Measurements from ENCODE around the gene CLSTN2. TPM values are rescaled to one million over a fixed set of nuclear protein-coding genes. Genes with fewer than 3 reads are reported as not detected.

CLSTN2 gene
- total RNA-seq, 4 donors from 2014 or later, result 13.4 to 21.3 (median 19.4) TPM

DNA sequence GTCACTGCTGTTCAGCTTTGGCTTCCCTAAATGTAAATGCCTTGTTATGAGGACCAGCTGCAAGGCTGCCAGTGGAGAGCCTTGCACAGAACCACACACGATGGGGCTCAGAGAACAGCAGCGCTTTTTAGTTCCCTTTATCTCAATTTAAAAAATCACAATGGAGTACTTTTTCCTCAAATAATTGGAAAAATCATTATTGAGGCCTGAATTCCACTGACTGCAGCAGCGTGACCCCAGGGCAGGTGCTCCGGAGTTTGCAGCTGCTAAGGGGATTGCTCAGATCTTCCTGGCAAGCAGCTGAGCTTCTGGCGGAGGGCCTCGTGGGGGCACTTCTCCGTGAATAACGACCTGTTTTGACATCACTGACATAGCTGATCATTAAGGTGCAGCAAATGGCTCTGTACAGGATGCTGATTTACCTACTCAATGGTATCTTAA is 497.3 kb downstream of the CLSTN2 start:
- no peak for DNase-seq (ENCODE audit: low spot score in 2 of 2)
- no peak overlapping the region for H3K4me3 ChIP-seq
- no peaks in the 10 kb centered on the region for H3K9me3 ChIP-seq
- no peak overlapping the region for H3K27ac ChIP-seq
- peaks cover 0 to 9% (median 0%) of the 10 kb centered on the region in 4 donors for H3K4me1 ChIP-seq
- TF ChIP-seq POLR2A (IDR thresholded peaks at IDR 0.05) (no peak), CTCF (IDR thresholded peaks at IDR 0.05) (no peak), EP300 (IDR thresholded peaks at IDR 0.05) (no peak)
- WGBS, 2 donors, result 34 to 47% methylated on average over 8 of the region's 8 CpGs
- H3K36me3 ChIP-seq, result no peaks in the 10 kb centered on the region
- H3K27me3 ChIP-seq, result no peaks in the 10 kb centered on the region

DNA sequence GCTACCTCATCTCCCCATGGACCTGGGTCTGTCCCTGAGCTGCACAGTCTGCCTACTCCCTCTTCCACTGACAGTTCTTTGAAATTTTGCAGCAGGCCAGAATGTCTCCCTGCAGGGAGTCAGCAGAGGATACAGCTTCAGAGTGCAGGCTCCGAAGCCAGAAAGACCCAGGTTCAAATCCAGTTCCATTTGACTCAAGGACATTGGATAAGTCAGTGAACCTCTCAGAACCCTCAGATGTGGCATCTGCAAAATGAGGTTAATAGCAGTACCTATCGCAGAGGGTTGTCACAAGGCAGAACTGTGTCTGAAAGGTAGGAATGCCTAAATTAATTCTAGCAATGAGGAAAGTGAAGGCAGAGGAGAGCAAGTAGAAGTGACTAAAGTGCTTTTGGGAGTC is 498.4 kb downstream of the CLSTN2 start:
- H3K36me3 ChIP-seq, result no peaks in the 10 kb centered on the region
- no peak overlapping the region for H3K27ac ChIP-seq
- no peak overlapping the region for H3K4me3 ChIP-seq
- no peaks in the 10 kb centered on the region for H3K27me3 ChIP-seq
- no peaks in the 10 kb centered on the region for H3K9me3 ChIP-seq
- 85 to 95% methylated on average over 2 of the region's 2 CpGs for WGBS, 2 donors
- no peak for TF ChIP-seq POLR2A (IDR thresholded peaks at IDR 0.05)
- no peak for TF ChIP-seq EP300 (IDR thresholded peaks at IDR 0.05)
- TF ChIP-seq CTCF (IDR thresholded peaks at IDR 0.05), result no peak
- peaks cover 0 to 9% (median 0%) of the 10 kb centered on the region in 4 donors for H3K4me1 ChIP-seq
- no peak for DNase-seq (ENCODE audit: low spot score in 2 of 2)

DNA sequence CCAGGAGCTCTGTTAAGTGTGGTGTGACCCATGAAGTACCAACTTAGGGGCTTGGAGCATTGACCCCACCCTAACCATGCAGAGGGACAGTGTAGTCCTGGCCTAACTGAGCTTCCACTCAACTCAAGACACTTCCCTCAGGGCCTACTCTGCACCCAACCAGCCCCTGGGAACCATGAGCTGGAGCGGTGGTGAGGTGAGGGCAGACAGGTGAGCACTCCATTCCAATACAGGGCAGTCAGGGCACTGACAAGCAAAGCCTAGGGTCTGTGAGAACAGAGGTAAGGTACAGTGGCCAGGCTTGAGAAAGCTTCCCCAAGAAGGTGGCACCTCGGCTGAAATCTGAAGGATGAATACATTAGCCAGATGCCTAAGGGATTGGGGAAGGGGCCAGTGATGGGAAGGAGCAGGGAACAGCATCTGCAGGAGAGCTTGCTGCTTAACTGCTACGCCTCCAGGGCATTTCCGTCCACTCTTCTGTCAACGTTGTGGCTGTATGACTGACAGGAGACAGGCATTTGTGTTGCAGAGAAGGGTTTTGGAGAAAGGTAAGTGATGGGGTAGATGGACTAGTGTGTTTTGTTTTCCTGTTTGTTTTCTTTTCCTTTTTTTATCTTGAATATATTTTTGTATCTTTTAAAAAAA is 499.4 kb downstream of the CLSTN2 start:
- Histone ChIP-seq H3K27ac (no peak overlapping the region), H3K4me1 (peaks cover 0 to 13% (median 0%) of the 10 kb centered on the region in 4 donors), H3K4me3 (no peak overlapping the region), H3K9me3 (no peaks in the 10 kb centered on the region), H3K36me3 (no peaks in the 10 kb centered on the region), H3K27me3 (no peaks in the 10 kb centered on the region)
- TF ChIP-seq EP300 (IDR thresholded peaks at IDR 0.05) (no peak), POLR2A (IDR thresholded peaks at IDR 0.05) (no peak), CTCF (IDR thresholded peaks at IDR 0.05) (no peak)
- no peak for DNase-seq (ENCODE audit: low spot score in 2 of 2)
- 61 to 74% methylated on average over 5 of the region's 5 CpGs for WGBS, 2 donors

DNA sequence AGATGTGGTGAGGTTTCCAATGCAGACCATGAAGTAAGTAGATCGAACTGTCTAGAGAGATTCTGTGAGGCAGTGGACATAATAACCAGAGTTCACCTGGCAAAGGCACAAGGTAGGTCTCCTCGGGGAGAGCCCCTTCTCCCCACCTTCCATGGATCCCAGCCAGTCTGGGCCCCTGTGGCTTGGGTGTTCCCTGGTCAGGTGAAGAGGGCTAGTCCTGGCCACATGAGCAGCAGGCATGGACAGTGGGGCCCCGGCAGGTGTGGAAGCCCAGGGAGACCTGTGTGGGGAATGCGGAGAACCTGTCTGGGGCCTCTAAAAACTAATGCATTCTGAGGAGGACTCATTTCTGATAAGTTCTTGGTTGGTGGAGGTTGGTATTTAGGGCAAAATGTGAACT is 501.4 kb downstream of the CLSTN2 start:
- TF ChIP-seq POLR2A (IDR thresholded peaks at IDR 0.05), result no peak
- no peak for TF ChIP-seq CTCF (IDR thresholded peaks at IDR 0.05)
- TF ChIP-seq EP300 (IDR thresholded peaks at IDR 0.05), result no peak
- 84 to 98% methylated on average over 4 of the region's 4 CpGs for WGBS, 2 donors
- no peak overlapping the region for H3K4me3 ChIP-seq
- peaks cover 0 to 13% (median 0%) of the 10 kb centered on the region in 4 donors for H3K4me1 ChIP-seq
- no peak overlapping the region for H3K27ac ChIP-seq
- no peaks in the 10 kb centered on the region for H3K27me3 ChIP-seq
- no peaks in the 10 kb centered on the region for H3K36me3 ChIP-seq
- H3K9me3 ChIP-seq, result no peaks in the 10 kb centered on the region
- DNase-seq (ENCODE audit: low spot score in 2 of 2), result no peak

GRCh38 chr3:140438736-140439470 is 503.9 kb downstream of the CLSTN2 start:
- H3K27ac ChIP-seq, result no peak overlapping the region

More at GRCh38 chr3:140438736-140439470, 503.9 kb downstream of the CLSTN2 start:
- no peaks in the 10 kb centered on the region for H3K36me3 ChIP-seq
- DNase-seq (ENCODE audit: low spot score in 2 of 2), result no peak
- H3K27me3 ChIP-seq, result no peaks in the 10 kb centered on the region
- peaks cover 0 to 9% (median 0%) of the 10 kb centered on the region in 4 donors for H3K4me1 ChIP-seq
- TF ChIP-seq POLR2A (IDR thresholded peaks at IDR 0.05), result no peak
- TF ChIP-seq EP300 (IDR thresholded peaks at IDR 0.05), result no peak
- WGBS, 2 donors, result 68 to 70% methylated on average over 6 of the region's 6 CpGs
- H3K4me3 ChIP-seq, result no peak overlapping the region
- no peaks in the 10 kb centered on the region for H3K9me3 ChIP-seq

Measured in tibial nerve (tissue), 4 donors.